DMS153 treated with DMSO at 0.1 percent for 48 hours (cell line): Measurements from ENCODE around the gene PRH2.

Experiments
- DNase-seq: peaks from one replicate; lab custom pipeline; 2025; ENCODE audit not compliant: unreplicated experiment; lab: John Stamatoyannopoulos, UW

Gene PRH2

DNA sequence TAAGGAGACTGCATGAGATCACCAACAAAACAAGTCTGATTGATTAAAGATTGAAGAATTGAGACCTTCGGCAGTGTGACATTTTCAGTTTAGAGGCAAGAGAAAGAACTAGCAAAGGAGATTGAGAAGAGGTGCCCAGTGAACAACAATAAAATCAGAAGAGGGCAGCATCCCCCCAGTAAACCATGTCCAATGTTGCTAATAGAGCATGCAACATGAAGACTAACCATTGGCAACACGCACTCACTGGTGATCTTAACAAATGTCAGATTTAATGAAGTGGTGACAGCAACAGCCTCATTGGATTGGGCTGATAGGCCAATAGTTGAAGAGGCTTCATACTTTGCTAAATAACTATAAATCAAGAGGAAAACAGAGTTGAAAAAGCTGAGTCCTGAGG is 30.8 kb downstream of the PRH2 start:
- no peak for DNase-seq

DNA sequence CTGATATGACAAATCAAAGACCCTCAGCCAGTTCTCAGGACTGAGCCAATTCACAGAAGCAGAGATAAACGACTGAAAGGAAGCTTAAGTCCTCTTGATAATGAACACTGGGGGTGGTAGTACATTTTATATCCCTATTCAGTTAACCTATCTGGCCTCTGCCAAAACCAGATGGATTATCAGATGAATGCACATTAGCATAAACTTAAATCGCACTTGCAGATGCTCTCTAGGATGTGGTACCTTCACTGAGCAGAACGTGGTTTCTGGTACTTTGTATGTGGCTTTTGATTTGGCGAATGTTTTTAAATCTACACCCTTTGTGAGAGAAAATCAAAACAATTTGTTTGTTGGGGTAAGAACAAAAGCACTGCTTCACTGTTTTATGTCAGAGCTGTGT is 31.2 kb downstream of the PRH2 start:
- DNase-seq, result no peak

DNA sequence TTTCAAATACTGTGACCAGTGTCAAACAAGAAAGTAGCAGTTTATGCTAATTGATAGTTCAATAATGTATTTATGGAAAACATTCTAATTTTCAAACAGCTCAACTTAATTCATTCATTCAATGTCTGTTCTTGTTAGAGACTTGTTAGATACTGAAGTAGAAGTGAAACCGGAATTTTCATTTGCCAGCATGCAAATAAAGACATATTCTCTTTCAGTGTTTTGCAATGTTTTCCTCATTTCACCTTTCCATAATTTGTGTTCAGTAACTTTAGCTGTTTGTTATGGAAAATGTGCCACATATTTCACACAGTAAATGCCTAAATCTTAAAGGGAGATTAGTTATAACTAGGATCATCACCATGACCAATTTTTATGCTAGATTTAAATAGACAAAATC is 36.4 kb downstream of the PRH2 start:
- DNase-seq, result no peak

DNA sequence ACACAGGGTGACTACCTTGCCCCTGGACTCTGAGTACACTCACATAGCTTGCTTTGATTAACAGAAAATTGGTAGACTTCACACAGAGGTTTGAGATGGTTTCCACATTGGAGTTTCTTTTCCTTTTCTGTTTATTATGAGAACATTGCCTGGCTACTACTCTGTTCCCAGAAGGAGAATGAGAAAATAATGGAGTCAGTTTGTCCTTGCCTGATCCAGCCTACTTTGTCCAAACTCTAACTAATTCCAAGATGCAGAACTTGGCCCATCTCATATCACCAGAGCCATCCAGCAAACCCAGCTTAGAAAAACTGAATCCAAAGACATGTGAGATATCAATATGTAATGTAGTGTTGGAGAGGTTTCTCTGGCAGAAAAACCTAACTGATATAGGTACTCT is 37.3 kb downstream of the PRH2 start:
- DNase-seq, result no peak

DNA sequence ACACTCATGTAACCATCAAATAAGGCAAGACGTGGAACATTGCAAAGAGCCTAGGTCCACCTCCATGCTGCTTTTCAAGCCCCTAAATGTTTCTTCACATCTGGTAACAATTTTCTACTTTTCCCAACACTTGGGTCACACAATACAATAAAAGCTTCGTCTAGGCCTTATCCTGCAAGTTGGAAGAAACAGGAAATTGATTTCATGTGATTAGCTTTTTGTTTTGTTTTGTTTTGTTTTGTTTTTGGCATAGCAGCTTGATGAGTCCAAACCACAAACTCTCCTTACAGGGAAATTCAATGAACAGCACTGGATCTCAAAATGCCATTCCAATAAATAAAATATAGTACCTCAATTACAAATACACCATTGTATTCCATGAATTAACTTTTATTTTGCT is 38.4 kb downstream of the PRH2 start:
- DNase-seq, result no peak

DNA sequence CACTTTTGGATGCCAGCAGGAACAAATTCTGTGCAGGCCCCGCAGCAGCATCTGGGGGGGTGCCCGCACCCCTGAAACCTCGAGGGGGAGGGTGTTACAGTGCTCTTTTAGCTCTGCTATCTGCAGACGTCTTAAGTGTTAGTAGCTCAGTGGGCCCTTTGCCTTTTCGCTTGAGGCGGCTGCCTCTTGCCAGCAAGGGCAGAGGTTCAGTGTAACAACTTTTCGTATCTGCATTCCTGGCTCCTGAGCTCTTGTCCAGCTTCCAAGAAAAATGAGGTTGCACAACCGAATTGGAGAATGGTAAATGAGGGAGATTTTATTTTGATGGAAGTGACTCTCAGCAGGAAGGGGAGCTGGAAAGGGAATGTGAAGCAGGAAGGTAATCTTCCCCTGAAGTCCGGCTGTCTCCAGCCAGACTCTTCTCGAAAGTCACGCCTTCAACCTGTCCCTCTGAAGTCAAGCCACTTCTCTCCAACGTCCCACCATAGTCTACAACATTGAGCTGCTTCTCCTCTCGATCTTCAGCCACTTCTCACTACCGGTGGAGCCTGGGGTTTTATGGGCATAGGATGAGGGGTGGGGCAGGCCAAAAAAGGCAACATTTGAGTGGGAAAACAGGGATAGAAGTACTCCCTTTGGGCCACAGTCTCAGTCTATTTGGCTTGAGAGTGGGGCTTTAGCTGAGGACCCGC is 39.9 kb downstream of the PRH2 start:
- DNase-seq, result no peak

DNA sequence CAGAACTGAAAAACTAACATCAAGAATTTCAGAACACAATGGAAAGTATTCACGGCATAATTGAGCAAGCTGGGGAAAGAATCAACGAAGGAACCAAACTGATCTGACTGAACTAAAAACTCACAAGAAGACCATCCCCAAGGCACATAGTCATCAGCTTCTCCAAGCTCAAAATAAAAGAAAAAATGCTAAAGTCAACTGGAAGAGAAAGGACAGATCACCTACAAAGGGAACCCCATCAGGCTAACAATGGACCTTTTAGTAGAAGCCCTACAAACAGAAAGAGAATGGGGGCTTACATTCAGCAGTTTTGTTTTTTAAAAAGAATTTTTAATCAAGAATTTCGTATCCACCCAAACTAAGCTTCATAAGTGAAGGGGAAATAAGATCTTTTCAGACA is 45.9 kb downstream of the PRH2 start:
- DNase-seq, result no peak

DNA sequence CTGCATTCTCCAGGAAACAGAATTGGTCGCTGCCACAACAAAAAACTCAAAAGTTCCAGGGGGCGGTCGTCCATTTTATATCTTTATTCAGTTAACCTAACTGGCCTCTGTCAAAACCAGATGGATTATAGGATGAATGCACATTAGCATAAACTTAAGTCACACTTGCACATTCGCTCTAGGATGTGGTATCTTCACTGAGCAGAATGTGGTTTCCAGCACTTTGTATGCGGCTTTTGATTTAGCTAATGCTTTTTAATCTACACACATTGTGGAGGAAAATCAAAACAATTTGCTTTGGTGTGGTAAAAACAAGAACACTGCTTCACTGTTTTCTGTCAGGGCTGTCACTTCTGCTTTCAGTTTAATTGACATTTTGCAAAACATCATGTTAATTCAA is 53.2 kb downstream of the PRH2 start:
- DNase-seq, result no peak
